Stimulated activated naive CD8-positive, alpha-beta T cell treated with anti-CD3 and anti-CD28 coated beads, Interleukin-15, Interleukin-2, amounts not matched to agents 100 ng/mL and 50 ng/mL, for 24 hours (primary cell): ENCODE results near the gene KLHDC3.

Experiments used
- H3K27ac Mint-ChIP-seq: one replicate; pipeline ENCODE4 v1.8.0; 2021; ENCODE audit warnings: mild to moderate bottlenecking, mixed read lengths
- H3K27me3 Mint-ChIP-seq: one replicate; pipeline ENCODE4 v1.8.0; 2021; ENCODE audit warnings: mixed read lengths
- H3K36me3 Mint-ChIP-seq: one replicate; pipeline ENCODE4 v1.8.0; 2021; ENCODE audit warnings: low read depth, mixed read lengths
- H3K4me1 Mint-ChIP-seq: one replicate; pipeline ENCODE4 v1.8.0; 2021; ENCODE audit warnings: low read depth, mixed read lengths
- H3K4me3 Mint-ChIP-seq: one replicate; pipeline ENCODE4 v1.8.0; 2021; ENCODE audit warnings: mild to moderate bottlenecking, mixed read lengths
- H3K9me3 Mint-ChIP-seq: one replicate; pipeline ENCODE4 v1.8.0; 2021; ENCODE audit warnings: mixed read lengths

The KLHDC3 gene

GRCh38 chr6:43011207-43011606, 2.8 kb upstream of the KLHDC3 start:
- H3K36me3 Mint-ChIP-seq = peaks cover 60% of the 10 kb centered on the region
- peaks cover 48% of the 10 kb centered on the region for H3K4me1 Mint-ChIP-seq
- no peaks in the 10 kb centered on the region for H3K9me3 Mint-ChIP-seq
- no peaks in the 10 kb centered on the region for H3K27me3 Mint-ChIP-seq
- H3K27ac Mint-ChIP-seq = peak overlapping the region; percentile 40
- no peak overlapping the region for H3K4me3 Mint-ChIP-seq

DNA sequence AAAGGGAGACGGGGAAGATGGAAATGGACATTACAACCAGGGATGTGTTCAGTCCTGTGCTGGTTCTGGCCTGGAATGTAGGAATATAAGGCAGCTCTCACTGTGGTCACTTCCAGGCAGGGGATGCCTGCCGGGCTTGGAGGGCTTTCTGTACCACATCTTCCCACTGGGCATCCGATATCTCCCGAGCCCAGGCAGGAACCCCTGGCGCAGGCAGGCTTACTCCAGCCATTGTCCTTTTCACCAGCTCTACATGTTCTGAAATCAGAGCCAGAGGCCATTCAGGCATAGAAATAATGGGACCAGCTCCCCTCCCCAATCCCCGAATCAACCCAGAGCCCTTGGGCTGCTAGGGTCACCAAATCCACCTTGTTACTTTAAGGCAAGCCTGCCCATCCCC, 1.7 kb upstream of the KLHDC3 start:
- peak overlapping the region; percentile 92 for H3K27ac Mint-ChIP-seq
- no peaks in the 10 kb centered on the region for H3K27me3 Mint-ChIP-seq
- peaks cover 51% of the 10 kb centered on the region for H3K36me3 Mint-ChIP-seq
- H3K4me1 Mint-ChIP-seq = peaks cover 55% of the 10 kb centered on the region
- no peaks in the 10 kb centered on the region for H3K9me3 Mint-ChIP-seq
- peak overlapping the region; percentile 97 for H3K4me3 Mint-ChIP-seq

DNA sequence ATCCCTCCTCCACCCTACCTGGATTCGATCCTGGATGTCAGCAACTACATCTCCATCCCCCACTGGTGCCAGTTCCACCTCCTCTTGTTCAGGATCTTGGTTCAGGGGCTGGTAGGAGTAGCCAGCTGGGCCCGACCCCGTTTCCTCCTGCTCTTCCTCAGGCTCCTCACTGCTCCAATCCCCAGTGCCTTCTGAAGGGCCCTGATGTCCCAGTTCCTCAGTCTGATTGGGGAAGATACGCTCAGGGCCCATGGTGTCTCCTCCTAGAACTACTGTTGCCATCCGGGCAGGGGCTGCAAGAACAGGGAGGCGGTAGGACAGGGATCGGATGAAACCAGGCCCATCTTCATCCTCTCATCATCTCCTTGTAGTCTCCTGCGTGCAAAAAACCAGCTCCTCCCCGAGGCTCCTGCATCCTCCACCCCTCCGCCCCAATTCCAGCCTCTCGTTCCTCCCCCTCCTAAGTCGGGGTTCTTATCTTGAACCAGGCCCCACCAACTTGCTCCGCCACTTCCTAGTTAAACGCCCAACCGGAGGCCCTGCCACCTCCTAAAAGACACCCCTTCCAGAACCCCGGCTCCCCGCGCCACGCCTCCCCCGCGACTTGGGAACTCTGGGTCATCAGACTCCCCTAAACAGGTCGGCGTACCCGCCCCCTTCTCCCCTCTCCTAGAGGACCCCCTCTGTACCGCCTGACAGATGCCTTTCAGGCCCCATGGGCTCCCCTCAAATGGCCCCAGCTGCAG, 779 bp upstream of the KLHDC3 start:
- Mint-ChIP-seq H3K4me1 (peaks cover 55% of the 10 kb centered on the region), H3K9me3 (no peaks in the 10 kb centered on the region), H3K4me3 (peak overlapping the region; percentile 97), H3K27me3 (no peaks in the 10 kb centered on the region), H3K27ac (peak overlapping the region; percentile 92), H3K36me3 (peaks cover 53% of the 10 kb centered on the region)

- Mint-ChIP-seq H3K27me3 (no peaks in the 10 kb centered on the region), H3K27ac (peak overlapping the region; percentile 92), H3K36me3 (peaks cover 44% of the 10 kb centered on the region), H3K4me1 (peaks cover 52% of the 10 kb centered on the region), H3K4me3 (peak overlapping the region; percentile 97), H3K9me3 (no peaks in the 10 kb centered on the region)
Measured at GRCh38 chr6:43014434-43014909, 423 bp downstream of the KLHDC3 start.

GRCh38 chr6:43016176-43016942, 2.3 kb downstream of the KLHDC3 start:
- Mint-ChIP-seq H3K27me3 (no peaks in the 10 kb centered on the region), H3K4me3 (peak overlapping the region; percentile 11), H3K27ac (peak overlapping the region; percentile 50), H3K36me3 (peaks cover 32% of the 10 kb centered on the region), H3K4me1 (peaks cover 56% of the 10 kb centered on the region), H3K9me3 (no peaks in the 10 kb centered on the region)

DNA sequence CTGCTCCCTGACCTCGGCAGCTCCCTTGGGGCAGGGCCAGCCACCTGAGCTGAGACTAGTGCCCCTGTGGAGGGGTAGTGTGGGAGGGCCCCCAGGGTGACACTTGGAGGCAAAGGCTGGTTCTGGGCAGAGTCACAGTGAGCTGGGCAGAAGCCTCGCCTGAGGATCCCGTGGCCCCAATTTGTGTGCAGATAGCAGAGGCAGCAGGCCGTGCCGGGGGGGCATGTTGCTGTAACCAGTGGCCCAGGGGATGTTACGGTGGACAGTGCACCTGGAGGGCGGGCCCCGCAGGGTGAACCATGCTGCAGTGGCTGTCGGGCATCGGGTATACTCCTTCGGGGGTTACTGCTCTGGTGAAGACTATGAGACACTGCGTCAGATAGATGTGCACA, 2.9 kb downstream of the KLHDC3 start:
- Mint-ChIP-seq H3K4me3 (no peak overlapping the region), H3K4me1 (peaks cover 54% of the 10 kb centered on the region), H3K27ac (no peak overlapping the region), H3K36me3 (peaks cover 29% of the 10 kb centered on the region), H3K9me3 (no peaks in the 10 kb centered on the region), H3K27me3 (no peaks in the 10 kb centered on the region)

DNA sequence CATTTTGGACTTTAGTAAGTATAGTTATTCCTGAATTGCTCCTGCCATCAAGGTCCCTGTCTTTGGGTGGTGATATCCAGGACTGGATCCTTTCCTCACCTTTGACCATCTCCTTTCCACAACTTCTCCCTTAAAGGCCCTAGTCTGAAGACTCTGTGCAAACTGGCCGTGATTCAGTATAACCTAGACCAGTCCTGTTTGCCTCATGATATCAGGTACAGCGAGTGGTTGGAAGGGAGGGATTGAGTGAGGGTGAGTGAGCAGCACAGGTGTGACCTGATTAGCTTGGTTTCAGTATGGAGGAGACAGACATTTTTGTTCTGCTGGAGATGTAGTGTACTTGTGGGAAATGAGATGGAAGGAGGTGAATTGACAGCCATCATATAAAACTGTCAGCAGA, 5.1 kb downstream of the KLHDC3 start:
- peaks cover 16% of the 10 kb centered on the region for H3K36me3 Mint-ChIP-seq
- peaks cover 54% of the 10 kb centered on the region for H3K4me1 Mint-ChIP-seq
- H3K9me3 Mint-ChIP-seq = no peaks in the 10 kb centered on the region
- peak overlapping the region; percentile 64 for H3K27ac Mint-ChIP-seq
- H3K4me3 Mint-ChIP-seq = no peak overlapping the region
- H3K27me3 Mint-ChIP-seq = no peaks in the 10 kb centered on the region

GRCh38 chr6:43020052-43020705, 6.1 kb downstream of the KLHDC3 start:
- Mint-ChIP-seq H3K9me3 (no peaks in the 10 kb centered on the region), H3K27me3 (no peaks in the 10 kb centered on the region), H3K4me3 (peak overlapping the region; percentile 47), H3K36me3 (peaks cover 26% of the 10 kb centered on the region), H3K4me1 (peaks cover 51% of the 10 kb centered on the region), H3K27ac (peak overlapping the region; percentile 65)

DNA sequence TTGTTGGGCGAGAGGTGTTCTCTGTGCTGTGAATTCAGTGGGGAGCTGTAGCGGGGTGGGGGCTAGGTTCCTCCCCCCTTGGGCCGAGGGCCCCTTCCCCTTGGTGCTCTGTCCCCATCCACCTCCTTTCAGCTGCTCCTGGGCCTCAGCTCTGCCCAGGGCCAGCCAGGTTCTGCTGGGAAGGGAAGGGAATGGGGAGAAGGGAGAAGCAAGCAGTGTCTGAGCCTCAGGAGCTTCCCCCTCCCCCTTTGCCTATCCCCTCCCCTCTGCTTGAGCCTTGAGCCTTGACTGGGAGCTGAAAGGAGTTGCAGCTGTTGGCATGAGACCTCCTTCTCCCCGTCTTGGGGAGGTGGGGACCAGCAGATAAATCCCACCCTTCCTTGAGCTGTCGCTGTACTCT, 6.8 kb downstream of the KLHDC3 start:
- Mint-ChIP-seq H3K4me3 (peak overlapping the region; percentile 98), H3K9me3 (no peaks in the 10 kb centered on the region), H3K27me3 (no peaks in the 10 kb centered on the region), H3K36me3 (peaks cover 28% of the 10 kb centered on the region), H3K27ac (peak overlapping the region; percentile 65), H3K4me1 (peaks cover 47% of the 10 kb centered on the region)

GRCh38 chr6:43021270-43022047, 7.4 kb downstream of the KLHDC3 start, which contains the start of gene RRP36:
RRP36 (plus strand) TSS chr6:43021623; CDS start chr6:43021655, 32 bp downstream.
- Mint-ChIP-seq H3K4me3 (peak within 1 kb of the TSS; percentile 98), H3K36me3 (peaks cover 33% of the 10 kb centered on the region), H3K4me1 (peaks cover 41% of the 10 kb centered on the region)

GRCh38 chr6:43024436-43024835, 10.4 kb downstream of the KLHDC3 start:
- H3K4me3 Mint-ChIP-seq = peak overlapping the region; percentile 10
- peaks cover 46% of the 10 kb centered on the region for H3K36me3 Mint-ChIP-seq

More at GRCh38 chr6:43021270-43022047, 7.4 kb downstream of the KLHDC3 start, which contains the start of gene RRP36:
- peak within 1 kb of the TSS; percentile 92 for H3K27ac Mint-ChIP-seq
- no peaks in the 10 kb centered on the region for H3K9me3 Mint-ChIP-seq
- no peaks in the 10 kb centered on the region for H3K27me3 Mint-ChIP-seq

GRCh38 chr6:43026365-43026764, 12.3 kb downstream of the KLHDC3 start:
- H3K36me3 Mint-ChIP-seq = peaks cover 54% of the 10 kb centered on the region
- no peak overlapping the region for H3K27ac Mint-ChIP-seq
- no peak overlapping the region for H3K4me3 Mint-ChIP-seq
- no peaks in the 10 kb centered on the region for H3K9me3 Mint-ChIP-seq
- peaks cover 26% of the 10 kb centered on the region for H3K4me1 Mint-ChIP-seq
- H3K27me3 Mint-ChIP-seq = no peaks in the 10 kb centered on the region

More at GRCh38 chr6:43024436-43024835, 10.4 kb downstream of the KLHDC3 start:
- Mint-ChIP-seq H3K9me3 (no peaks in the 10 kb centered on the region), H3K27me3 (no peaks in the 10 kb centered on the region), H3K27ac (peak overlapping the region; percentile 72), H3K4me1 (peaks cover 36% of the 10 kb centered on the region)

DNA sequence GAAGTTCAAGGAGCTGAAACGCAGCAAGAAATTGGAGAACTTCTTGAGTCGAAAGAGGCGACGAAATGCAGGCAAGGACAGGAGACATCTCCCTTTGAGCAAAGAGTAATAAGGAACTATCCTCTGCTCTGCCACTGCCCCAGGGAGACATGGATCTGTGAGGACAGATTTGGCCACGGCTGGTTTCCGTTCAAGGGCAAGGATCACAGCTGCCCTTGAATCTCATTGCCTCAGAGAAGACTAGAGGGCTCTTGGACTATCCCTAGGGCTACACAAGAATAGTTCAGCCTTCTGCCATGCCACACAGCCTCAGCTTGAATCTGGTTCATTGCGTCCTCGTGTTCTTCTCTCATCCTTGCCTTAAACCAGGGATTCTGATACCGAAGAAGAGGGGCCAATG, 15.1 kb downstream of the KLHDC3 start:
- Mint-ChIP-seq H3K4me1 (peaks cover 7% of the 10 kb centered on the region), H3K36me3 (peaks cover 60% of the 10 kb centered on the region), H3K4me3 (no peak overlapping the region), H3K27ac (no peak overlapping the region), H3K27me3 (no peaks in the 10 kb centered on the region), H3K9me3 (no peaks in the 10 kb centered on the region)

DNA sequence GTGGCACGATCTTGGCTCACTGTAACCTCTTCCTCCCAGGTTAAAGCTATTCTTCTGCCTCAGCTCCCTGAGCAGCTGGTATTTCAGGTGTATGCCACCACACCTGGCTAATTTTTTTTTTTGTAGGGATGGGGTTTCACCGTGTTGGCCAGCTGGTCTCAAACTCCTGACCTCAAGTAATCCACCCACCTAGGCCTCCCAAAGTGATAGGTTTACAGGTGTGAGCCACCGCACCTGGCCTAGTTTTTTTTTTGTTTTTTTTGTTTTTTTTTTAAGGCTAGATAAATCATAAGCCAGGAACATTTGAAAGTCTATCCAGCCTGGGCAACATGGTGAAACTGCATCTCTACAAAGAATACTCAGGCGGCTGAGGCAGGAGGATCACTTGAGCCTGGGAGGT, 18.3 kb downstream of the KLHDC3 start:
- Mint-ChIP-seq H3K27ac (no peak overlapping the region), H3K9me3 (no peaks in the 10 kb centered on the region), H3K4me3 (no peak overlapping the region), H3K36me3 (peaks cover 46% of the 10 kb centered on the region), H3K4me1 (no peaks in the 10 kb centered on the region), H3K27me3 (no peaks in the 10 kb centered on the region)
